Sigmoid colon (tissue), 7 donors: ENCODE results near the gene EFNB1. TPM values are rescaled to one million over a fixed set of nuclear protein-coding genes. Genes with fewer than 3 reads are reported as not detected.
A peak's percentile ranks its signal among the peaks of the same experiment; 100 is the strongest.

Source experiments
- DNase-seq: peaks from one replicate; pipeline ENCODE4 v3.0.0-alpha.2; 2019
- H3K27ac ChIP-seq, 4 donors: fragments of 200-600 bp; sonication (generic); one replicate each; pipeline ENCODE4 v1.5.1; 2016 to 2019; ENCODE audit warnings: mild to moderate bottlenecking in 1 of 4
- H3K27me3 ChIP-seq, 3 donors: fragments of 200-600 bp; sonication (generic); one replicate each; pipeline ENCODE4 v1.5.1; 2019; ENCODE audit warnings: mild to moderate bottlenecking in 1 of 3
- H3K36me3 ChIP-seq, 4 donors: fragments of 200-600 bp; sonication (generic); one replicate each; pipeline ENCODE4 v1.5.1; 2016 to 2019
- H3K4me1 ChIP-seq, 4 donors: fragments of 200-600 bp; sonication (generic); one replicate each; pipeline ENCODE4 v1.5.1; 2017 to 2019
- H3K4me3 ChIP-seq, 4 donors: fragments of 200-600 bp; sonication (generic); one replicate each; pipeline ENCODE4 v1.5.1; 2017 to 2019; ENCODE audit warnings: mild to moderate bottlenecking in 2 of 4, moderate library complexity in 1 of 4
- H3K9me3 ChIP-seq, 4 donors: fragments of 200-600 bp in 3 of 4; sonication (generic) in 3 of 4; one replicate each; pipeline versions ENCODE4 v1.5.1 to v1.6.1; 2013 to 2019
- CTCF ChIP-seq, 4 experiments: fragments of 450-650 bp in 3 of 4; fragments of 200-600 bp in 1 of 4; IDR thresholded peaks; one replicate each; pipeline ENCODE4 v1.5.1; 2016 to 2019; ENCODE audit warnings: antibody characterized with exemption in 4 of 4, mild to moderate bottlenecking in 3 of 4, moderate library complexity in 2 of 4
- EP300 ChIP-seq, 4 donors: sonication (generic); formaldehyde crosslinking; IDR thresholded peaks; one replicate each; pipeline ENCODE4 v1.6.1; 2017; ENCODE audit warnings: antibody characterized with exemption in 4 of 4
- POLR2A ChIP-seq, 2 donors: fragments of 450-650 bp; IDR thresholded peaks; one replicate each; pipeline ENCODE4 v1.6.1; 2016; ENCODE audit warnings: antibody characterized with exemption in 2 of 2, mild to moderate bottlenecking in 2 of 2, moderate library complexity in 2 of 2
- POLR2AphosphoS5 ChIP-seq, 4 donors: sonication (generic); formaldehyde crosslinking; IDR thresholded peaks; one replicate each; pipeline ENCODE4 v1.6.1; 2017; ENCODE audit warnings: antibody characterized with exemption in 4 of 4
- WGBS, 2 donors: extraction: QIAGEN DNeasy Blood & Tissue Kit; methylation state at CpG; one replicate each; pipeline ENCODE4 v1.1.7; 2013; 5-methylcytosine and 5-hydroxymethylcytosine counted together
- intact Hi-C: fragments of 100-400 bp; cut with DNase I; formaldehyde crosslinking; loops from one replicate; pipeline ENCODE4 v1.15.1; 2023
- polyA plus RNA-seq, 3 donors: library from polyadenylated mRNA; stranded (reverse); fragments of 200-250 nt; gene quantifications; one replicate each; pipeline ENCODE4 v1.2.3, GENCODE V29; 2013
- total RNA-seq, 4 donors: library from RNA; depleted of rRNA; stranded (reverse); fragments of >200 nt; gene quantifications; one replicate each; pipeline ENCODE4 v1.1.0, GENCODE V29; 2016
- donor health status: healthy with polysubstance abuse.
- donor health status: Bipolar disorder and iron deficiency.
- donor health status: healthy.

The EFNB1 gene
- total and polyA plus RNA-seq, 7 donors: 9.5 to 53.2 (median 16.2) TPM

DNA sequence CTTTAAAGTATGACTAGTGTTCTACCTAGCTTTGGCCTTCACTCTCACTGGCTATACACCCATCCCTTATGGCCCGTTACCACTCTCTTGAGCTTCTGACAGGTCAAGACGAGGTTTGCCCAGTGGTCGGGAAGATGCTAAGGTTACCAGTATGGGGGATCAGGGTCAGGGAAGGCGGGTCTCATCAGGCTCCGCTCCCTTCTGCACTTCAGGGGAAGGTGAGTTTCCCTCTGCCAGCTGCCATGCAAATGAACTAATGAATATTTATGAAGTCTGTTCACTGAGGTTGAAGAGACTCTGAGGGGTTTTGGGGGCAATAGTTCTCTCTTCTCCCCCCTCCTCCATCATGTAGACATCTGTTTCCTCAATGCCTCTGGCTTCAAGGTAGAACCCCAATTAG lies 6.6 kb downstream of the EFNB1 start:
- Histone ChIP-seq H3K4me1 (peaks cover 0 to 19% (median 10%) of the 10 kb centered on the region in 4 donors), H3K27ac (no peak overlapping the region), H3K4me3 (no peak overlapping the region), H3K27me3 (no peaks in the 10 kb centered on the region), H3K36me3 (peaks cover 0 to 10% (median 4%) of the 10 kb centered on the region in 4 donors), H3K9me3 (no peaks in the 10 kb centered on the region)
- peak; percentile 17 for DNase-seq
- TF ChIP-seq POLR2A (IDR thresholded peaks at IDR 0.05) (no peak), CTCF (IDR thresholded peaks at IDR 0.05) (no peak), EP300 (IDR thresholded peaks at IDR 0.05) (no peak), POLR2AphosphoS5 (IDR thresholded peaks at IDR 0.05) (no peak)
- intact Hi-C loops: no loop called here
- 88% methylated on average over 5 of the region's 5 CpGs for WGBS, 2 donors

GRCh38 chrX:68837119-68837518 lies 8.3 kb downstream of the EFNB1 start:
- DNase-seq: peak; percentile 2
- Histone ChIP-seq H3K9me3 (no peaks in the 10 kb centered on the region), H3K27me3 (no peaks in the 10 kb centered on the region), H3K27ac (no peak overlapping the region), H3K4me3 (no peak overlapping the region), H3K4me1 (peaks cover 0 to 16% (median 5%) of the 10 kb centered on the region in 4 donors), H3K36me3 (peaks cover 0 to 18% (median 5%) of the 10 kb centered on the region in 4 donors)
- no peak for TF ChIP-seq POLR2A (IDR thresholded peaks at IDR 0.05)
- no peak for TF ChIP-seq CTCF (IDR thresholded peaks at IDR 0.05)
- no peak for TF ChIP-seq EP300 (IDR thresholded peaks at IDR 0.05)
- TF ChIP-seq POLR2AphosphoS5 (IDR thresholded peaks at IDR 0.05): no peak
- 57 to 72% methylated on average over 3 of the region's 3 CpGs for WGBS, 2 donors
- intact Hi-C loops: no loop called here

- peaks cover 0 to 5% (median 0%) of the 10 kb centered on the region in 4 donors for H3K4me1 ChIP-seq
- no peak for TF ChIP-seq POLR2AphosphoS5 (IDR thresholded peaks at IDR 0.05)
- no peak for TF ChIP-seq POLR2A (IDR thresholded peaks at IDR 0.05)
- no peak for TF ChIP-seq CTCF (IDR thresholded peaks at IDR 0.05)
- intact Hi-C loops: no loop called here
- no peaks in the 10 kb centered on the region for H3K27me3 ChIP-seq
- H3K27ac ChIP-seq: no peak overlapping the region
- H3K36me3 ChIP-seq: peaks cover 0 to 18% (median 5%) of the 10 kb centered on the region in 4 donors
- peak; percentile 47 for DNase-seq
- H3K4me3 ChIP-seq: no peak overlapping the region
- WGBS, 2 donors: 54 to 88% methylated on average over 8 of the region's 8 CpGs
- no peaks in the 10 kb centered on the region for H3K9me3 ChIP-seq
Observed at GRCh38 chrX:68838571-68838910, 9.7 kb downstream of the EFNB1 start.

DNA sequence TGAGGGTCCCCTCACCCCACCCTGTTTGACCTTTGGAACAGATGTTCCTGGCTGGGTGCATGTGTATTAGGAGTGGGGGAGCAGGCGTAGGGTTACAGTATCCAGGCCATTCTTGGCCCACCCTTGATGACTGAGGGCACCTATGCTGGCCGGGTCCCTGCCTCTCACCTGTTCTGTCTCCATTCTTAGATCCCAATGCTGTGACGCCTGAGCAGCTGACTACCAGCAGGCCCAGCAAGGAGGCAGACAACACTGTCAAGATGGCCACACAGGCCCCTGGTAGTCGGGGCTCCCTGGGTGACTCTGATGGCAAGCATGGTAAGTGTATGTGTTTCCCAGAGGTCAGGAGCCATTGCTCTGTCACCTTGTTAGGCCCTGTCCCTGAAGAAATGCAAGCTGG lies 10.9 kb downstream of the EFNB1 start:
- TF ChIP-seq CTCF (IDR thresholded peaks at IDR 0.05) (no peak), EP300 (IDR thresholded peaks at IDR 0.05) (no peak), POLR2AphosphoS5 (IDR thresholded peaks at IDR 0.05) (no peak), POLR2A (IDR thresholded peaks at IDR 0.05) (no peak)
- intact Hi-C loops: no loop called here
- peak; percentile 50 for DNase-seq

GRCh38 chrX:68840256-68840655 lies 11.4 kb downstream of the EFNB1 start:
- TF ChIP-seq POLR2A (IDR thresholded peaks at IDR 0.05): no peak
- no peak for TF ChIP-seq EP300 (IDR thresholded peaks at IDR 0.05)
- TF ChIP-seq CTCF (IDR thresholded peaks at IDR 0.05): no peak
- no peak for TF ChIP-seq POLR2AphosphoS5 (IDR thresholded peaks at IDR 0.05)
- Histone ChIP-seq H3K9me3 (no peaks in the 10 kb centered on the region), H3K36me3 (peaks cover 0 to 18% (median 5%) of the 10 kb centered on the region in 4 donors), H3K27me3 (no peaks in the 10 kb centered on the region), H3K27ac (no peak overlapping the region), H3K4me1 (no peaks in the 10 kb centered on the region), H3K4me3 (no peak overlapping the region)
- intact Hi-C loops: no loop called here
- DNase-seq: peak; percentile 55
- WGBS, 2 donors: 87 to 92% methylated on average over 22 of the region's 22 CpGs

More for the DNA sequence above, 10.9 kb downstream of the EFNB1 start:
- H3K36me3 ChIP-seq: peaks cover 0 to 18% (median 5%) of the 10 kb centered on the region in 4 donors
- WGBS, 2 donors: 74 to 87% methylated on average over 4 of the region's 4 CpGs
- H3K27ac ChIP-seq: no peak overlapping the region
- H3K4me1 ChIP-seq: no peaks in the 10 kb centered on the region
- H3K4me3 ChIP-seq: no peak overlapping the region
- H3K27me3 ChIP-seq: no peaks in the 10 kb centered on the region
- H3K9me3 ChIP-seq: no peaks in the 10 kb centered on the region
